IMR-90 (cell line): ENCODE data around the gene GPR65. TPM values are rescaled to one million over a fixed set of nuclear protein-coding genes. Genes with fewer than 3 reads are reported as not detected.

ENCODE experiments used
- ATAC-seq: fragments of 200-7000 bp; cut with Tn5 transposase; 2 replicates; pipeline ENCODE4 v1.9.1; 2020; ENCODE audit warnings: low read depth, mild to moderate bottlenecking, moderate library complexity
- BruUV-seq: library from RNA; stranded (reverse); fragments of 400-500 nt; replicated peaks from 2 replicates; lab custom pipeline; 2021; lab: Mats Ljungman, UMichigan
- CTCF ChIA-PET: fragments of 300-600 bp; formaldehyde crosslinking; extraction: SDS; loops from one replicate; lab custom pipeline; 2021; ENCODE audit warnings: antibody characterized with exemption; lab: Yijun Ruan, JAX
- POLR2A ChIA-PET: fragments of 300-600 bp; sonication (Branson Sonifier 250); formaldehyde crosslinking; loops from one replicate; lab custom pipeline; 2022; ENCODE audit warnings: antibody characterized with exemption; ENCODE audit not compliant: unreplicated experiment; lab: Charles Lee
- DNase-seq: peaks from one replicate; pipeline ENCODE4 v3.0.0; 2013
- H2AFZ ChIP-seq: replicated peaks from 2 replicates; pipeline ENCODE3; 2013; ENCODE audit warnings: low read length, mild to moderate bottlenecking; ENCODE audit not compliant: poor library complexity
- H2AK5ac ChIP-seq: 2 replicates; pipeline ENCODE4 v1.6.1; 2013; ENCODE audit warnings: low read depth, low read length, inconsistent platforms
- H2AK9ac ChIP-seq: replicated peaks from 2 replicates; pipeline ENCODE3; 2013; ENCODE audit warnings: mild to moderate bottlenecking, low read depth, low read length, moderate library complexity; ENCODE audit not compliant: poor library complexity
- H2BK120ac ChIP-seq: 2 replicates; pipeline ENCODE4 v1.6.1; 2013; ENCODE audit warnings: low read depth, low read length, inconsistent platforms
- H2BK15ac ChIP-seq: 3 replicates; pipeline ENCODE4 v1.6.1; 2013; ENCODE audit warnings: low read depth, low read length, inconsistent platforms
- H2BK20ac ChIP-seq: 2 replicates; pipeline ENCODE4 v1.6.1; 2013; ENCODE audit warnings: low read depth, mild to moderate bottlenecking, inconsistent platforms, low read length, moderate library complexity
- H2BK5ac ChIP-seq: 2 replicates; pipeline ENCODE4 v1.6.1; 2013; ENCODE audit warnings: mild to moderate bottlenecking, low read depth, low read length, inconsistent platforms; ENCODE audit not compliant: poor library complexity, severe bottlenecking
- H3K14ac ChIP-seq: replicated peaks from 2 replicates; pipeline ENCODE4 v1.6.1; 2013; ENCODE audit warnings: low read depth, low read length, inconsistent platforms
- H3K18ac ChIP-seq: 2 replicates; pipeline ENCODE4 v1.6.1; 2013; ENCODE audit warnings: low read depth, low read length, control low read depth
- H3K23ac ChIP-seq: 2 replicates; pipeline ENCODE4 v1.6.1; 2013; ENCODE audit warnings: low read depth, low read length, inconsistent platforms
- H3K27ac ChIP-seq: 2 replicates; pipeline ENCODE4 v1.5.1; 2013; ENCODE audit warnings: mild to moderate bottlenecking, control low read depth, low read length; ENCODE audit not compliant: insufficient read depth
- H3K27me3 ChIP-seq: 2 replicates; pipeline ENCODE4 v1.6.1; 2013; ENCODE audit warnings: low read length; ENCODE audit not compliant: control insufficient read depth, insufficient read depth
- H3K36me3 ChIP-seq: 2 replicates; pipeline ENCODE4 v1.6.1; 2013; ENCODE audit warnings: low read length, mixed read lengths; ENCODE audit not compliant: control insufficient read depth, insufficient read depth
- H3K4ac ChIP-seq: 2 replicates; pipeline ENCODE4 v1.6.1; 2013; ENCODE audit warnings: low read depth, low read length, inconsistent platforms
- H3K4me1 ChIP-seq: 2 replicates; pipeline ENCODE4 v1.6.1; 2013; ENCODE audit warnings: low read length, mixed read lengths; ENCODE audit not compliant: control insufficient read depth, insufficient read depth
- H3K4me2 ChIP-seq: 2 replicates; pipeline ENCODE4 v1.6.1; 2013; ENCODE audit warnings: low read depth, mild to moderate bottlenecking, control low read depth, low read length, moderate library complexity
- H3K4me3 ChIP-seq: 2 replicates; pipeline ENCODE4 v1.5.1; 2013; ENCODE audit warnings: low read depth, mild to moderate bottlenecking, control low read depth, low read length, moderate library complexity; ENCODE audit not compliant: insufficient read depth
- H3K56ac ChIP-seq: 2 replicates; pipeline ENCODE4 v1.6.1; 2013; ENCODE audit warnings: low read length, inconsistent platforms; ENCODE audit not compliant: insufficient read depth; ENCODE audit errors: extremely low read depth
- H3K79me1 ChIP-seq, 2 experiments: 2 replicates each; pipeline ENCODE4 v1.6.1; 2013; ENCODE audit warnings: low read length in 2 of 2, inconsistent platforms in 1 of 2, low read depth in 1 of 2
- H3K9ac ChIP-seq: 2 replicates; pipeline ENCODE4 v1.6.1; 2013; ENCODE audit warnings: low read depth, low read length, control low read depth
- H3K9me1 ChIP-seq: 2 replicates; pipeline ENCODE4 v1.6.1; 2013; ENCODE audit warnings: low read length, inconsistent platforms; ENCODE audit not compliant: insufficient read depth
- H3K9me3 ChIP-seq: 2 replicates; pipeline ENCODE4 v1.6.1; 2013; ENCODE audit warnings: low read length; ENCODE audit not compliant: control insufficient read depth, insufficient read depth
- H4K20me1 ChIP-seq: 2 replicates; pipeline ENCODE4 v1.6.1; 2013; ENCODE audit warnings: low read length, inconsistent platforms; ENCODE audit not compliant: insufficient read depth
- H4K5ac ChIP-seq: 2 replicates; pipeline ENCODE4 v1.6.1; 2013; ENCODE audit warnings: mild to moderate bottlenecking, low read depth, low read length, control low read depth
- H4K8ac ChIP-seq, 2 experiments: 2 replicates each; pipeline ENCODE4 v1.6.1; 2013; ENCODE audit warnings: low read depth in 2 of 2, low read length in 2 of 2, control low read depth in 1 of 2, inconsistent platforms in 1 of 2
- H4K91ac ChIP-seq: 2 replicates; pipeline ENCODE4 v1.6.1; 2013; ENCODE audit warnings: low read depth, low read length, inconsistent platforms; ENCODE audit not compliant: insufficient read depth
- POLR2A ChIP-seq: IDR thresholded peaks from 2 replicates; pipeline ENCODE4 v1.6.1; 2012; ENCODE audit warnings: mild to moderate bottlenecking, low read depth, low read length
- USF2 ChIP-seq: fragments of 150-350 bp; IDR thresholded peaks from 2 replicates; pipeline ENCODE4 v1.6.1; 2017; ENCODE audit warnings: mild to moderate bottlenecking, antibody characterized with exemption, low read length, low read depth
- WGBS, 2 experiments: methylation state at CpG; one replicate each; pipeline versions ENCODE4 v1.1.5 to v1.1.7; 2013; ENCODE audit warnings: missing lambda C conversion rate in 2 of 2; ENCODE audit not compliant: insufficient read length in 1 of 2; ENCODE audit errors: extremely low coverage in 2 of 2; 5-methylcytosine and 5-hydroxymethylcytosine counted together
- dilution Hi-C: fragments of 300-500 bp; cut with HindIII; formaldehyde crosslinking; loops from one replicate; pipeline ENCODE4 v1.14.3; 2018; ENCODE audit warnings: low sequenced_read_pairs; ENCODE audit not compliant: unreplicated experiment
- in situ Hi-C: fragments of 300-500 bp; cut with MboI; formaldehyde crosslinking; loops from 3 replicates; pipeline ENCODE4 v1.14.3; 2019; ENCODE audit warnings: low sequenced_read_pairs, inconsistent platforms, mixed read lengths
- intact Hi-C: fragments of 100-400 bp; cut with micrococcal nuclease; formaldehyde crosslinking; loops from 2 replicates; pipeline ENCODE4 v1.10.0; 2022
- polyA plus RNA-seq, 3 experiments: library from polyadenylated mRNA; depleted of rRNA; stranded (reverse); fragments of >200 nt; gene quantifications; 2 replicates each; pipeline ENCODE4 v1.2.3, GENCODE V29; 2012; ENCODE audit warnings: low replicate concordance in 1 of 3
- total RNA-seq: library from RNA; depleted of rRNA; stranded (reverse); fragments of >200 nt; gene quantifications from 2 replicates; pipeline ENCODE4 v1.2.3, GENCODE V29; 2012

GPR65 gene
- total and polyA plus RNA-seq, 2 of the 4 experiments (the other 2 are of a cell fraction), result 0.05 to 0.18 TPM

GRCh38 chr14:88016768-88017167 is 11.8 kb downstream of the GPR65 start:
- ATAC-seq (no peak), DNase-seq (no peak)
- H3K18ac ChIP-seq, result no peak overlapping the region
- peak; percentile 51; the same call in 1 of the 2 replicates for TF ChIP-seq USF2
- TF ChIP-seq POLR2A, result no peak
- H3K4me1 ChIP-seq, result no peaks in the 10 kb centered on the region
- H3K14ac ChIP-seq, result no peak overlapping the region
- WGBS, 2 experiments, result 100% methylated on average over 1 of the region's 2 CpGs; no CpG with 5 or more reads in 1 of the 2 experiments
- no peak overlapping the region for H3K4ac ChIP-seq
- no peak overlapping the region for H2BK5ac ChIP-seq
- no peak overlapping the region for H4K91ac ChIP-seq
- no peaks in the 10 kb centered on the region for H3K9me1 ChIP-seq
- POLR2A ChIA-PET, result no interaction called here
- dilution Hi-C loops, result no loop called here
- BruUV-seq, result no TSS peak
- no peak overlapping the region for H3K9ac ChIP-seq
- no peak overlapping the region for H2BK120ac ChIP-seq
- H3K4me2 ChIP-seq, result no peak overlapping the region
- H2AK9ac ChIP-seq, result no peak overlapping the region
- H4K8ac ChIP-seq, result no peak overlapping the region
- H3K79me1 ChIP-seq, result no peaks in the 10 kb centered on the region
- H3K23ac ChIP-seq, result no peak overlapping the region
- no peak overlapping the region for H2AK5ac ChIP-seq
- H3K36me3 ChIP-seq, result no peaks in the 10 kb centered on the region
- intact Hi-C loops, result no loop called here
- H4K20me1 ChIP-seq, result no peaks in the 10 kb centered on the region
- no peak overlapping the region for H2BK20ac ChIP-seq
- no peak overlapping the region for H2BK15ac ChIP-seq
- CTCF ChIA-PET, result interaction anchor here (1.0 kb wide), 1 partner anchor 68 kb away, joined by 3 read pairs; no protein-coding TSS in a partner anchor
- H4K5ac ChIP-seq, result no peak overlapping the region
- no peaks in the 10 kb centered on the region; the same call in 1 of the 2 replicates for H3K27me3 ChIP-seq
- in situ Hi-C loops, result no loop called here
- H3K27ac ChIP-seq, result no peak overlapping the region
- H2AFZ ChIP-seq, result no peak overlapping the region
- no peaks in the 10 kb centered on the region for H3K9me3 ChIP-seq
- H3K56ac ChIP-seq, result no peak overlapping the region
- H3K4me3 ChIP-seq, result no peak overlapping the region
